Measurements from ENCODE around the gene CCP110.

Gene CCP110, protein sequence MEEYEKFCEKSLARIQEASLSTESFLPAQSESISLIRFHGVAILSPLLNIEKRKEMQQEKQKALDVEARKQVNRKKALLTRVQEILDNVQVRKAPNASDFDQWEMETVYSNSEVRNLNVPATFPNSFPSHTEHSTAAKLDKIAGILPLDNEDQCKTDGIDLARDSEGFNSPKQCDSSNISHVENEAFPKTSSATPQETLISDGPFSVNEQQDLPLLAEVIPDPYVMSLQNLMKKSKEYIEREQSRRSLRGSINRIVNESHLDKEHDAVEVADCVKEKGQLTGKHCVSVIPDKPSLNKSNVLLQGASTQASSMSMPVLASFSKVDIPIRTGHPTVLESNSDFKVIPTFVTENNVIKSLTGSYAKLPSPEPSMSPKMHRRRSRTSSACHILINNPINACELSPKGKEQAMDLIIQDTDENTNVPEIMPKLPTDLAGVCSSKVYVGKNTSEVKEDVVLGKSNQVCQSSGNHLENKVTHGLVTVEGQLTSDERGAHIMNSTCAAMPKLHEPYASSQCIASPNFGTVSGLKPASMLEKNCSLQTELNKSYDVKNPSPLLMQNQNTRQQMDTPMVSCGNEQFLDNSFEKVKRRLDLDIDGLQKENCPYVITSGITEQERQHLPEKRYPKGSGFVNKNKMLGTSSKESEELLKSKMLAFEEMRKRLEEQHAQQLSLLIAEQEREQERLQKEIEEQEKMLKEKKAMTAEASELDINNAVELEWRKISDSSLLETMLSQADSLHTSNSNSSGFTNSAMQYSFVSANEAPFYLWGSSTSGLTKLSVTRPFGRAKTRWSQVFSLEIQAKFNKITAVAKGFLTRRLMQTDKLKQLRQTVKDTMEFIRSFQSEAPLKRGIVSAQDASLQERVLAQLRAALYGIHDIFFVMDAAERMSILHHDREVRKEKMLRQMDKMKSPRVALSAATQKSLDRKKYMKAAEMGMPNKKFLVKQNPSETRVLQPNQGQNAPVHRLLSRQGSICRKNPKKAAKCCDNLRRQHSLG

GRCh38 chr16:19523559-19524355, at the start of gene CCP110:
Gene CCP110 (plus strand): TSS chr16:19523942. CDS start chr16:19527882, 3,940 bp downstream.
- peak; percentile 94 for DNase-seq (ENCODE audit: low read depth)

DNA sequence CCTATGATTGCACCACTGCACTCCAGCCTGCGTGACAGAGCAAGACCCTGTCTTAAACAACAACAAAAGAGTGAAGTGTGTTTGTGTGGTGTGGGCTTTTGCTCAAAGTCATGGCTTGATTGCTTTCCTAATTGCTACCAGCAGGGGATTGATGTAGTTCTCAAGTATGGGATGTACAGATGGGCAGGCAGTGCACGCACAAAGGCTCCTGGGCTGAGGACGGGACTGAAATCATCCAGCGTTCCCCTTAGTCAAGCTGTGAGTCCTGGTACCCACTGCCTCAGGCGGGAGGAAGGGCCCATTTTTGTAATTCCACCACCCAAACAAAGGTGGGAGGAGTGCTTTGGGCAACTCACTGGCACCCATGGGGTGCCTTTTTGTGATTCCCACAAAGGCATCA, 49.1 kb upstream of the CCP110 start:
- no peak for DNase-seq (ENCODE audit: low read depth)

DNA sequence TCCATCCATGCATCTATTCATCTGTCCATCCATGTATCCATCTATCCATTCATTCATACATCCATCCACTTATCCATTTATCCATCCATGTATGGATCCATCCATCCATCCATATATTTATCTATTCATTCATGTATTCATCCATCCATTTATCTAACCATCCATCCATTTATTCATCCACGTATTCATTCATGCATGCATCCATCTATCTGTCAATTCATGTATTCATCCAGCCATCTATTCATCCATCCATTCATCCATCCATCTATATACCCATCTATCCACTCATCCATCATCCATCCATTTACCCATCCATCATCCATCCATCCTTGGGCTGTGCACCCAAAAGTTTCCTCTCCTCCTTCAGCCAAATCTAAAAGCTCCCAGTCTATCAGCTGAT, 45.2 kb upstream of the CCP110 start:
- no peak for DNase-seq (ENCODE audit: low read depth)

- no peak for DNase-seq (ENCODE audit: low read depth)
Measured at GRCh38 chr16:19479302-19479721, 44.4 kb upstream of the CCP110 start.

DNA sequence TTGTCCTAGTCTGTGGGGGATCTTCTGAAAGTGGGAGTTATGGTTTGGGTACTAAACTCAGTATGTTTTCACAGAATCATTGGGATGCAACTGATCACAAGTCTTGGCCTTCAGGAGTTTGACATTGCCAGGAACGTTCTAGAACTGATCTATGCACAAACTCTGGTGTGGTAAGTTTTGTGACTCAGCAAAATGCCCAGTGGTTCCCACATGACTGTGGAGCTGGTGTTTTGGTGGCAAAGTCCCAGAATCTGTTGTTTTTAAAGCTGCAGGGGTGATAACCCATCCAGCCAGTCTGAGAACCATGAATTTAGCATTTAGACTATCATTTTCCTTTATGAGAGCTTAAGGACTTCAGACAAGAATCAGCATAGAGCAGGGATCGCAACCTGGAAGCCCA, 42.4 kb upstream of the CCP110 start:
- no peak for DNase-seq (ENCODE audit: low read depth)

GRCh38 chr16:19481769-19482168, 42.0 kb upstream of the CCP110 start:
- DNase-seq (ENCODE audit: low read depth): no peak

DNA sequence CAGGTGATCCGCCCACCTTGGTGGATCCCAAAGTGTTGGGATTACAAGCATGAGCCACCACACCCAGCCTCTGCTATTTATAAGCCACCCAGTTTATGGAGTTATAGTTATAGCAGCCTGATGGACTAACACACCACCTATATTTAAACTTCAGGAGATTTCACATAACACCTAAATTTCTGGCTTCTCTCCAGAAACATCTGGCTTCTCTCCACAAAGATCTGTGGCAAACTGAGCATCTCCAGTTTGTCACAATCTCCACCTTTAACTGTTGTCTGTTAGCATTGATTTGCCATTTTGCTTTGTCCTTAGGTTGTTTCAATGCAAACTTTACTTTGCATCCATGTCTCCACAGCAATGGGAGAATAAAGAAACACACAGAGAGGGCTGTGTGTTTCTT, 41.5 kb upstream of the CCP110 start:
- DNase-seq (ENCODE audit: low read depth): no peak

GRCh38 chr16:19484096-19484495, 39.6 kb upstream of the CCP110 start:
- no peak for DNase-seq (ENCODE audit: low read depth)

DNA sequence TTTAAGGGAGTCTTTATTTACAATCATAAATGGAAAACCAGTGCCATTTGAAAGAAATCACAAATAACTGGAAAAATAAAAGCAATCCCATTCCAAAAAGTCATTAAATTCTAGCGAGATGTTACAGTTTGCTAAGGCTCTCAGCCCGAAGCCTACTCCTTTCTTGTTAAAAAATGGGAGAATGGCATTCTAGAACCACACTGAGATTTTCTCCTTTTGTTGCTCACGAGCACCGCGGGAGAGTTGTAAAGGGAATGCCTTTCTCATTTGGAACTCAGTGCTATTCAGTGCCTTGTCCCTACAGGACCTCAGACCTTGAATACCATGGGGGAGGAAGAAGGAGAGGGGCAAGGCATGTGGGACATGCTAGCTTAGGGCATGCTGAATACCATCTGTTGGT, 38.1 kb upstream of the CCP110 start:
- no peak for DNase-seq (ENCODE audit: low read depth)

- DNase-seq (ENCODE audit: low read depth): no peak
Measured at GRCh38 chr16:19486051-19486450, 37.7 kb upstream of the CCP110 start.

DNA sequence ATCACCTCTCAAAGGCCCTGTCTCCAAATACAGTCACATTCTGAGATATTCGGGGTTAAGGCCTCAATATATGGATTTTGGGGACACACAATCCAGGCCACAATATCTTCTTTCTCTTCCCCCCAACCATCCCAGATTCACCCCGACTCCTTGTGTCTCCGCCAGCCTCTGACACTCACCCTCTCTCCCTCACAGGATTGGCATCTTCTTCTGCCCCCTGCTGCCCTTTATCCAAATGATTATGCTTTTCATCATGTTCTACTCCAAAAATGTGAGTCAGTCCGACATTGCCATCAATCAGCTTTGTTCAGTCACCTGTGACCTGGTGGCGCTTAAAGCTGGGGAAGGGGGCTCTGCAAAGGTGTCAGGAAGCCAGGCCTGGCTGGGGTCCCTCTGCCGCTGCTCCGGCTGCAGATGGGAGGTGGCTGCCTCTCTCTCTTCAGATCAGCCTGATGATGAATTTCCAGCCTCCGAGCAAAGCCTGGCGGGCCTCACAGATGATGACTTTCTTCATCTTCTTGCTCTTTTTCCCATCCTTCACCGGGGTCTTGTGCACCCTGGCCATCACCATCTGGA, 36.9 kb upstream of the CCP110 start:
- no peak for DNase-seq (ENCODE audit: low read depth)

DNA sequence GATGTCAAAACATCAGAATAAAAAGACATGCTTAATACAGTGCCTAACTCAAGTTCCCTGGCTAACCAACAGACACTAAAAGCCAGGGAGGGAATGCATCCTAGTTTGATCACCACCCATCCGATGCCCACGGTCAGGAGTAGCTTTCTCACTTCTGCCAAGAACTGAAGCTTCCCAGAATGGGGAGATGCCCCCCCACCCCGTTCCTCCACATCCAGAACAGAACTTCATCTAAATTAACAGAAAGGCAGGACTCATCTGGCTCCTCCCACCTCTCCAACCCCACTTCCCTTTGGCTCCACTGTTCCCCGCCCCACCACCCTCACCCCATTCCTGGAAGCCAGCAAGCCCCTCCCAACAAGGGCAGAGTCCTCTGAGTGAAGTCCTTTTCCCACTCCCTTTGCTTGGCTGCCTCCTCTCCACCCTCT, 35.5 kb upstream of the CCP110 start:
- no peak for DNase-seq (ENCODE audit: low read depth)

GRCh38 chr16:19490619-19491018, 33.1 kb upstream of the CCP110 start:
- DNase-seq (ENCODE audit: low read depth): no peak

DNA sequence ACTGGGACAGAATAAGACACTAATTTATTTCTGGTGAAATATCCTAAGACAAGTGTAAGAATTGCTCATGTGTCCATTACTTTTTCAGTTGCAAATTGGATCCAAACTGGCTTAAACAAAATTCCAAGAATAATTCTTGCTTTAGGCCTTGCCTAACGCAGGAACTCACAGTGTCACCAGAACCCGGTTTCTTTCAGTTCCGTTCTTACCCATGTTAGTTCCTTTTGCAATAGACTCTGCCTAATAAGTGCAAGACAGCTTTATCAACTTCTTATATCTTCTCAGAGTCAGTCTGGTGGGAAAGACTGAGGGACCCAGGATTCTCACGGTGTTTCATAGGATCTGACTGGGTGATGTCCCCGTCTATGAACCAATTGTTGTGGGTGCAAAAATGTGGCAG, 26.6 kb upstream of the CCP110 start:
- DNase-seq (ENCODE audit: low read depth): no peak

DNA sequence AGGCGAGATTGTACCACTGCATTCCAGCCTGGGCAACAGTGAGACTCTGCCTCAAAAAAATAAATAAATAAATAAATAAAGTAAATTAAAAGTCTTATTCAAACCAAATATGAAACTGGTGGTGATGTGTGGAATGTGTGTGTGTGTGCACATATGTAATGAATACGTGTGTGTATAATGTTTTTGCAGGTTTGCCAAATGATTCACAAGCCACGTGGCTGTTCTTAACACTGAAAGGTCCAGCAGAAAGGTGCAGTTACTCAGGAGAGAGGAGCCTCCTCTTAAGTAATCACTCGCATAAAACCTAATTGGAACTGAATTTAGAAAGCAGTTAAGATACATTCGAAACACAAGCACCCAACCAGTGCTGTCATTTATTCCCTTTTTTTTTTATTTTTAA, 24.7 kb upstream of the CCP110 start:
- no peak for DNase-seq (ENCODE audit: low read depth)

DNA sequence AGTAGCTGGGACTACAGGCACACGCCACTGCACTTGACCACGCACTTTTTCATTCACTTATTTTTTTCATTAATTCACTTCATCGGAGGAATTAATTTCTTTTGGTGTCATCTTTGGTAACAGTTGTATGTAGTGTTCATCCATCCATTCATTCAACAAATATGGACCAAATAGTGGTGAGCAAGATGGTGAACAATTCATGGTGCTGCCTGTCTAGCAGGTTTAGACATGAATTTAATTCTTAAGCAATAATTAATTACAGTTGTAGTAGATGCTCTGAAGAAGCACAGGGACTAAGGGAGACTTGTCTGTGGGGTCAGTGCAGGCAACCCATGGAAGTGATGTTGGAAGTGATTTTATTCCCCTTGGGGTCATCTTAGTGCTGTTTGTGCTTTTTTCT, 24.3 kb upstream of the CCP110 start:
- DNase-seq (ENCODE audit: low read depth): no peak

DNA sequence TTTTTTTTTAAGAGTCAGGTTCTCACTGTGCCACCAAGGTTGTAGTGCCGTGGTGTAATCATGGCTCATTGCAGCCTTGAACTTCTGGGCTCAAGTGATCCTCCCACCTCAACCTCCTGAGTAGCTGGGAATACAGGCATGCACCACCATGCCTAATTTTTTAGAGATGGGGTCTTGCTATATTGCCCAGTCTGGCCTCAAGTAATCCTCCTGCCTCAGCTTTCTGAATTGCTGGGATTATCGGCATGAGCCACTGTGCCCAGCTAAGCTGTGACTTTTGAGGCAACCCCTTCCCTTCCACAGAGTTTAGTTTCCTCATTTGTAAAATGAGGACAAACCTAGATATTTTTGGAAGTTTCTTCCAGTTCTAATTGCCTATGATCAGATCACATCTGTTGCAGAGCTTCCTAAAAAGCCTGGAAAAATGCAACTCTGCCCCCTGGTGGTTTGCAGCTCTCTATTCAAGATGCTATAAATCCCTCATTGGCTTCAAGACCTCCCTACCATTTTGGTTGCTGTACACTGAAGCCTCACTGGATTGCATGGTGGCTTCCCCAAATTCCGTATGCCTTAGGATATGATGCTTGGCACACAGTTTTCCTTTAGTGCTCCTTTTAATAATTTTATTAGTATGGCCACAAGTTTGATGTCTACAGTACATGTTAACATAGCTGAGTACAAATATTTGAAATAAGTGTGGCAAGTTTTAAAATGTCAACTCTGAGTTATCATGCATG, 21.2 kb upstream of the CCP110 start:
- DNase-seq (ENCODE audit: low read depth): peak; percentile 53

- no peak for DNase-seq (ENCODE audit: low read depth)
Measured at GRCh38 chr16:19503461-19504075, 20.2 kb upstream of the CCP110 start.

DNA sequence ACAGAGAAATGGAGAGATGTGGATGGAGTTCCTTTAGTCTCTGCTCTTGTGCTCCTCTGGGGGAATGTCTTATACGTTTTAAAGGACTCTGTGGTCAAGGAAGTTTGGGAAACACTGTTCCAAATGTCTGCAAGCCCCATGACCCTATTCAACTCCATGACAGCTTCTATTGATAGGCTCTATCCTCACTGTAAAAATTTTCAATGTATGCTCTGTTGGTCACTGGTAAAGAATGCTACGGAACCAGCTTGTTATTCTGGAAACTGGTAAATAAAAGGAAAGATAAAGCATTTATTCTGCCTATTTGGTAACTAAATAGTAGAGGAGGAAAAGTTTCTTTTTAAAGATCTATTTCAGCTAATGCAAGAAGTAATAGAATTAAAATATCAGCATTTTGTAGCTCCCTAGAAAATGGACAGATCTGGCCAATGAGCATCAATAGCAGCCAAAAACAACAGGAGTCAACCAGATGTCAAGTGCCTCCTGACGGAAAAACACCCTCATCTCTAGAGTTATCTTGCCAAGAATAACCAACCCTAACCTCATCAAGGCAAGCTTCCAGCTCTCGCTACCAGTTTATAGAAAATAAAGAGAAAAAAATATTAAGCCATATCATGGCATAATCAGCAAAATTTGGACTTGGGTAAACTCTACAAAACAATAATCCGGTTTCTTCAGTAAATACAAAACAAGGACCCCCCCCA, 18.0 kb upstream of the CCP110 start:
- no peak for DNase-seq (ENCODE audit: low read depth)

GRCh38 chr16:19506965-19507364, 16.8 kb upstream of the CCP110 start:
- no peak for DNase-seq (ENCODE audit: low read depth)

All from activated T-cell treated with anti-CD3 and anti-CD28 coated beads for 24 hours (primary cell).